Measurements from ENCODE around the gene SV2B.

DNA sequence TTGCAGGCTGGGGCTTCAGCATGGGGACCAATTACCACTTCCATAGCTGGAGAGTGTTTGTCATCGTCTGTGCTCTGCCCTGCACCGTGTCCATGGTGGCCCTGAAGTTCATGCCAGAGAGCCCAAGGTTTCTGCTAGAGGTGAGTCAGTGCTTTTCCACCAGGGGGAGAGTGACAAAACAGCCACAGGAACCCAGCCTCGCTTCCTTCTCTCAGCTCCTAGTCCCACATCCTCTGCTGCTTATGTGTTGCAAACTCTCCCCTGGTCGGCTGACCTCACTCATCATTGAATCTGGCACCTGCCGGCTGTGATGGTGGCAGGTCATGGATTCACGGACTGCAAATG lies 158.3 kb downstream of the SV2B start:
- TF ChIP-seq, protein P1, sequence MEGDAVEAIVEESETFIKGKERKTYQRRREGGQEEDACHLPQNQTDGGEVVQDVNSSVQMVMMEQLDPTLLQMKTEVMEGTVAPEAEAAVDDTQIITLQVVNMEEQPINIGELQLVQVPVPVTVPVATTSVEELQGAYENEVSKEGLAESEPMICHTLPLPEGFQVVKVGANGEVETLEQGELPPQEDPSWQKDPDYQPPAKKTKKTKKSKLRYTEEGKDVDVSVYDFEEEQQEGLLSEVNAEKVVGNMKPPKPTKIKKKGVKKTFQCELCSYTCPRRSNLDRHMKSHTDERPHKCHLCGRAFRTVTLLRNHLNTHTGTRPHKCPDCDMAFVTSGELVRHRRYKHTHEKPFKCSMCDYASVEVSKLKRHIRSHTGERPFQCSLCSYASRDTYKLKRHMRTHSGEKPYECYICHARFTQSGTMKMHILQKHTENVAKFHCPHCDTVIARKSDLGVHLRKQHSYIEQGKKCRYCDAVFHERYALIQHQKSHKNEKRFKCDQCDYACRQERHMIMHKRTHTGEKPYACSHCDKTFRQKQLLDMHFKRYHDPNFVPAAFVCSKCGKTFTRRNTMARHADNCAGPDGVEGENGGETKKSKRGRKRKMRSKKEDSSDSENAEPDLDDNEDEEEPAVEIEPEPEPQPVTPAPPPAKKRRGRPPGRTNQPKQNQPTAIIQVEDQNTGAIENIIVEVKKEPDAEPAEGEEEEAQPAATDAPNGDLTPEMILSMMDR (IDR thresholded peaks at IDR 0.05): no peak
- no peak for TF ChIP-seq ZFX (IDR thresholded peaks at IDR 0.05; ENCODE audit: borderline replicate concordance)

Measured in 22Rv1 (cell line).